Activated CD4-positive, alpha-beta T cell treated with anti-CD3 and anti-CD28 coated beads, Interleukin-2, amount 10 ng/mL, durations not matched to agents 24 days and 14 days (primary cell): ENCODE measurements around the gene MPHOSPH9. TPM values are rescaled to one million over a fixed set of nuclear protein-coding genes. Genes with fewer than 3 reads are reported as not detected.
A peak's percentile ranks its signal among the peaks of the same experiment; 100 is the strongest.
"Not testable (repeated sequence)": the region's sequence is repeated elsewhere in the genome, so short reads cannot be mapped to it uniquely, and the experiment has no call there.

Experiments
- DNase-seq: peaks from one replicate; pipeline ENCODE4 v3.0.0; 2022
- H3K27ac Mint-ChIP-seq: one replicate; pipeline ENCODE4 v1.8.0; 2022; ENCODE audit warnings: mild to moderate bottlenecking, mixed read lengths
- H3K27me3 Mint-ChIP-seq: one replicate; pipeline ENCODE4 v1.8.0; 2022; ENCODE audit warnings: mixed read lengths
- H3K36me3 Mint-ChIP-seq: one replicate; pipeline ENCODE4 v1.8.0; 2022; ENCODE audit warnings: low read depth, mild to moderate bottlenecking, mixed read lengths
- H3K4me1 Mint-ChIP-seq: one replicate; pipeline ENCODE4 v1.8.0; 2021; ENCODE audit warnings: mixed read lengths
- H3K4me3 Mint-ChIP-seq: one replicate; pipeline ENCODE4 v1.8.0; 2022; ENCODE audit warnings: mild to moderate bottlenecking, moderate library complexity, mixed read lengths
- H3K9me3 Mint-ChIP-seq: one replicate; pipeline ENCODE4 v1.8.0; 2021; ENCODE audit warnings: mixed read lengths
- intact Hi-C: fragments of 100-400 bp; cut with micrococcal nuclease; formaldehyde crosslinking; loops from one replicate; pipeline ENCODE4 v1.15.1; 2023
- total RNA-seq: library from RNA; stranded (reverse); gene quantifications from 2 replicates; pipeline ENCODE4 v1.2.3, GENCODE V29; 2022

The MPHOSPH9 gene
- total RNA-seq, 1 donor from 2014 or later = 90.3 TPM

DNA sequence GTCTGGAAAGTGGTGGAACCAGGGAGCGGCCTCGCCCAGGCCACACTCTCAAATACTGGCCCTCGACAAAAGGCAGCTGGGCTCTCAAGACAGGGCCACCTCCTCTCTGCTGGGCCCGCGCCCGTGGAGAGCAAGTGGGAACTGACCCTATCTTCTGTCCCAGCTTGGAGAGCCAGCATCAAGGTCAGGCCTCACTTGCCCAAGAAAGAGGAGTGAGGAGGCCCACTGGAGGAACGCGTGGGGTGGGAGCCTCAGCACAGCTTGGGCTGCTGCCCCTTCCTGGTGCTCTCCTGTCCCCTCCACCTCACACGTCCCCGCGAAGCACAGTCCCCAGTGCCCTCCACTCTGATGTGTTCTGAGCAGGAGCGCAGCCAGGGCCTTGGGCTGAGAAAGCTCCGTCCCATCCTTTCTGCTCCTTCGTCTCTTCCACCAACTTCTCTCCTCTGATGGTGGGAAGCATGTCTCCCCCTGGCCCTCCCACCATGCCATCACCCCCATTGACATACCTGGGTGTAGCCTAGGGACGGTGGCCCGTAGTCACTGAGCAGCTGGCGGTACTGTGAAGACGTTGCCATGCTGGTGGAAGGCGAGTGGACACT lies 33.8 kb upstream of the MPHOSPH9 start:
- no peak overlapping the region for H3K4me3 Mint-ChIP-seq
- intact Hi-C loops = no loop called here
- DNase-seq = no peak
- peaks cover 7% of the 10 kb centered on the region for H3K36me3 Mint-ChIP-seq
- H3K9me3 Mint-ChIP-seq = no peaks in the 10 kb centered on the region
- H3K27me3 Mint-ChIP-seq = no peaks in the 10 kb centered on the region
- no peak overlapping the region for H3K27ac Mint-ChIP-seq
- peaks cover 15% of the 10 kb centered on the region for H3K4me1 Mint-ChIP-seq

- intact Hi-C loops = no loop called here
- no peaks in the 10 kb centered on the region for H3K27me3 Mint-ChIP-seq
- no peak overlapping the region for H3K4me3 Mint-ChIP-seq
- H3K9me3 Mint-ChIP-seq = no peaks in the 10 kb centered on the region
- peaks cover 17% of the 10 kb centered on the region for H3K4me1 Mint-ChIP-seq
- no peak for DNase-seq
- H3K27ac Mint-ChIP-seq = no peak overlapping the region
- peaks cover 8% of the 10 kb centered on the region for H3K36me3 Mint-ChIP-seq
Observed at GRCh38 chr12:123265851-123266678, 33.1 kb upstream of the MPHOSPH9 start.

DNA sequence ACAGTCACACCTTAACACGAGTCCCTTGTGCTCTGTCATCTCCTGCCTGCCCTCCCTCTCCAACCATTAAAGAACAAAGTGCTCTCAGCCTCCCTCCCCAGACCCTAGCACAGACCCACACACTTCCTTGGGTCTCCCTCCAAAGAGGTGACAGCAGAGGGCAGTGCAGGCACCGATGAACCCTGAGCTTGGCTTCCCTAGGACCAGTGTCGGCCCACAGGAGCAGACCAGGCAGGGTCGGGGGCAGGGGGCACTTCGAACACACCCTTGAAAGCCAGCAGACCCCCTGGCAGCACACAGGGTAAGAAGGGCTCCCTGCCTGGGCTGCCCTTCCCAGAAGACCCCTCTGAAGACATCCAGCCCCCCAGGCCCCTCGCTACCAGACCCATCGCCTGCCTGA lies 31.7 kb upstream of the MPHOSPH9 start:
- H3K27ac Mint-ChIP-seq = no peak overlapping the region
- intact Hi-C loops = no loop called here
- no peaks in the 10 kb centered on the region for H3K27me3 Mint-ChIP-seq
- DNase-seq = no peak
- no peak overlapping the region for H3K4me3 Mint-ChIP-seq
- H3K36me3 Mint-ChIP-seq = peaks cover 20% of the 10 kb centered on the region
- H3K4me1 Mint-ChIP-seq = peaks cover 11% of the 10 kb centered on the region
- H3K9me3 Mint-ChIP-seq = no peaks in the 10 kb centered on the region

DNA sequence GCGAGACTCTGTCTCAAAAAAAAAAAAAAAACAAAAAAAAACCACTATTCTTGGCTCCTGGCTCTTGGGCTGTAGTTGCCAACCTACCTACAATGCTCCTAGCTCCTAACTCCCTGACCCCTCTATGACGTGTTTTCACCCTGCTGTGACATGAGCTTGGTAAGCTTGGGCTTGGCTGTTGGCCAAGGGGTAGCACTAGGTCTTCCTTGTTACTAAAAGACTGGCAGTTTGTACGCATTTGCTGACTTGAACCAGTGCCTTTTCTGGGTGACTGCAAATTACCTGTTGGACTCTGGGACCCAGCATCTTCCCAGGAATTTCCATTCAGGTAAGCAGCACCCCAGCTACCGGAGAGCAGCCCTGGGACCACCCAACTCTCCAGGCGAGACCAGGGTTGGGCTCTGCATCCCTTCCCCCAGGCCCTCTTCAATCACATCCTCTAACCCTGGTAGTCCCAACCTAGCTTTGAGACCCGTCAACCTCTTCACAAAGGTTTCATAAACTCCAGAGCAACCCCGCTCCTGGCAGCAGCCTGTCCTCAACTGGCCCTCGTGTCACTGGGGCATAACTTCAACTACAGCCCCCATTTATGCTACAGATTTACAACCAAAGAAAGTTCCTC lies 30.4 kb upstream of the MPHOSPH9 start:
- no peak overlapping the region for H3K4me3 Mint-ChIP-seq
- H3K9me3 Mint-ChIP-seq = no peaks in the 10 kb centered on the region
- DNase-seq = no peak
- intact Hi-C loops = no loop called here
- peaks cover 29% of the 10 kb centered on the region for H3K36me3 Mint-ChIP-seq
- H3K27me3 Mint-ChIP-seq = no peaks in the 10 kb centered on the region
- H3K4me1 Mint-ChIP-seq = peaks cover 9% of the 10 kb centered on the region
- no peak overlapping the region for H3K27ac Mint-ChIP-seq

GRCh38 chr12:123261196-123261595 lies 28.3 kb upstream of the MPHOSPH9 start:
- no peaks in the 10 kb centered on the region for H3K27me3 Mint-ChIP-seq

DNA sequence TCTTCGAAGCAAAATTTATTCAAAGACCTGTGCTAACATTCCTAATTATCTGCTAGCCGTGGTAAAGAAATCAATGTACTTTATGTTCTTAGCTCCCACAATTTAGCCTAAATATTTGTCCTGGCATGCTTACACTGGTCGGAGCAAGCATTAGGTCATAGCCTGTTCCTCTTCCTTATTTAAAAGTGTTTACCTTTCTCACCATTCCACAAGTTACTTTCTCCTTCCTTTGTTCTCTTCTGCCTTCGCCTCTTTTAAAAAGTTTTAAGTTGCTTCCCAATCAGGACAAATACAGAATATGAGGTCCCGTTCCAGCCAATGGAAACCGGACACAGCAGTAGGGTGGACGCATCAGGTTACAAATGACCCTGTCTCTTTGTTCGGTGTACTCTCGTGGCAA lies 27.1 kb upstream of the MPHOSPH9 start:
- Mint-ChIP-seq H3K4me1 (peaks cover 9% of the 10 kb centered on the region), H3K9me3 (no peaks in the 10 kb centered on the region), H3K27ac (no peak overlapping the region), H3K4me3 (no peak overlapping the region), H3K27me3 (no peaks in the 10 kb centered on the region), H3K36me3 (peaks cover 46% of the 10 kb centered on the region)
- no peak for DNase-seq
- intact Hi-C loops = no loop called here

More at GRCh38 chr12:123261196-123261595, 28.3 kb upstream of the MPHOSPH9 start:
- Mint-ChIP-seq H3K27ac (no peak overlapping the region), H3K4me3 (no peak overlapping the region), H3K36me3 (peaks cover 41% of the 10 kb centered on the region), H3K4me1 (peaks cover 9% of the 10 kb centered on the region), H3K9me3 (no peaks in the 10 kb centered on the region)
- intact Hi-C loops = no loop called here
- DNase-seq = no peak

DNA sequence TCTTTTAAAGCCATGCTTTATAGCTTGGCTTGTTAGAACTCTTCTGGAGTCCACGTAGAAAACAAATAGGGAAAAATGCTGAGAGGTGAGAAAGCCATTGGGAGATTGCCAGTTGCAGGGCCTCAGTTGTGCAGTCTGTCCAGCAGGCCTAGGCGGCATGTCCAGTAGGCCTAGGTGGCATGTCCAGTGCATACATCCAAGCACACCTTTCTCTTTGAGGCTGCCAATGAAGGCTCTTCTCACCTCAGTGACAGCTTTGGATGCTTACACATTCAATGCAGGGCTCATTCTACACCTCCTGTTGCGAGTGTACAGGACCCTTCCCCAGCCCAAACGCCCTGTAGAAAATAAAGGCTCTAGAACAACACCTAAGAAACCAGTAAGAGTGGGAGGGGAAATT lies 25.7 kb upstream of the MPHOSPH9 start:
- no peak for DNase-seq
- Mint-ChIP-seq H3K27me3 (no peaks in the 10 kb centered on the region), H3K36me3 (peaks cover 54% of the 10 kb centered on the region), H3K27ac (no peak overlapping the region), H3K4me3 (no peak overlapping the region), H3K4me1 (peaks cover 13% of the 10 kb centered on the region), H3K9me3 (no peaks in the 10 kb centered on the region)
- intact Hi-C loops = no loop called here

DNA sequence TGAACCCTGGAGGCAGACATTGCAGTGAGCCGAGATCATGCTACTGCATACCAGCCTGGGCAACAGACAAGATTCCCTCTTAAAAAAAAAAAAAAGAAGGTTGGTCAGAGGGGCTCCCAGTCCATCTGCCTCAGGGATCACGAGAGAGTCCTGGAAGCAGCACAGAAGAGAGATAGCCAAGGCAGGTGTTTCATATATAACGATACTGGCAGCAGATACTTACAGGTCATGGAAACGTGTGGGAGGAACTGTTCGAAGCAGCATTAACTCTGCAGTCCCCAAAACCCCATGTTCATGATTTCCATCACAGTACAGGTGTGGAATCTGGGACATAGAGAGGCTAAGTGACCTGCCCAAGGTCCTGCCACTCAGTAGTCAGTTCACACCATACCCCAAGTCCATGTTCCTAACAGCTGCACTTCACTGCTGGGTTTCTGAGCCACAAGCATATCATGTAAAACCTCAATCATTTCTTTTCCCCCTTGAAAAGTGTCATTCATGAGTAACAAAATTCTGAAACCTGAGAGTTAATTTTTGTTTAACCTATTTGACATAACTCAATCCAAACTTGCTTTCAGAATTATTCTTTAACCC lies 22.0 kb upstream of the MPHOSPH9 start:
- Mint-ChIP-seq H3K36me3 (peaks cover 51% of the 10 kb centered on the region), H3K27me3 (no peaks in the 10 kb centered on the region), H3K27ac (peak overlapping the region; percentile 20), H3K4me3 (no peak overlapping the region), H3K9me3 (no peaks in the 10 kb centered on the region), H3K4me1 (peaks cover 23% of the 10 kb centered on the region)
- DNase-seq = no peak
- intact Hi-C loops = no loop called here

GRCh38 chr12:123253641-123254459 lies 20.9 kb upstream of the MPHOSPH9 start:
- no peaks in the 10 kb centered on the region for H3K9me3 Mint-ChIP-seq
- no peak overlapping the region for H3K4me3 Mint-ChIP-seq
- no peak overlapping the region for H3K27ac Mint-ChIP-seq
- no peak for DNase-seq
- H3K27me3 Mint-ChIP-seq = no peaks in the 10 kb centered on the region
- H3K36me3 Mint-ChIP-seq = peaks cover 48% of the 10 kb centered on the region
- intact Hi-C loops = no loop called here
- H3K4me1 Mint-ChIP-seq = peaks cover 23% of the 10 kb centered on the region

- H3K27ac Mint-ChIP-seq, H3K4me3 Mint-ChIP-seq, DNase-seq, H3K27me3 Mint-ChIP-seq, intact Hi-C loops, H3K9me3 Mint-ChIP-seq: not testable (repeated sequence)
- H3K36me3 Mint-ChIP-seq = peaks cover 51% of the 10 kb centered on the region
- peaks cover 29% of the 10 kb centered on the region for H3K4me1 Mint-ChIP-seq
Observed at GRCh38 chr12:123252365-123252764, 19.4 kb upstream of the MPHOSPH9 start.

- no peak for DNase-seq
- Mint-ChIP-seq H3K4me1 (peaks cover 35% of the 10 kb centered on the region), H3K27ac (peak overlapping the region; percentile 39), H3K9me3 (no peaks in the 10 kb centered on the region), H3K27me3 (no peaks in the 10 kb centered on the region), H3K4me3 (no peak overlapping the region), H3K36me3 (peaks cover 46% of the 10 kb centered on the region)
- intact Hi-C loops = no loop called here
Observed at GRCh38 chr12:123251403-123252076, 18.6 kb upstream of the MPHOSPH9 start.

DNA sequence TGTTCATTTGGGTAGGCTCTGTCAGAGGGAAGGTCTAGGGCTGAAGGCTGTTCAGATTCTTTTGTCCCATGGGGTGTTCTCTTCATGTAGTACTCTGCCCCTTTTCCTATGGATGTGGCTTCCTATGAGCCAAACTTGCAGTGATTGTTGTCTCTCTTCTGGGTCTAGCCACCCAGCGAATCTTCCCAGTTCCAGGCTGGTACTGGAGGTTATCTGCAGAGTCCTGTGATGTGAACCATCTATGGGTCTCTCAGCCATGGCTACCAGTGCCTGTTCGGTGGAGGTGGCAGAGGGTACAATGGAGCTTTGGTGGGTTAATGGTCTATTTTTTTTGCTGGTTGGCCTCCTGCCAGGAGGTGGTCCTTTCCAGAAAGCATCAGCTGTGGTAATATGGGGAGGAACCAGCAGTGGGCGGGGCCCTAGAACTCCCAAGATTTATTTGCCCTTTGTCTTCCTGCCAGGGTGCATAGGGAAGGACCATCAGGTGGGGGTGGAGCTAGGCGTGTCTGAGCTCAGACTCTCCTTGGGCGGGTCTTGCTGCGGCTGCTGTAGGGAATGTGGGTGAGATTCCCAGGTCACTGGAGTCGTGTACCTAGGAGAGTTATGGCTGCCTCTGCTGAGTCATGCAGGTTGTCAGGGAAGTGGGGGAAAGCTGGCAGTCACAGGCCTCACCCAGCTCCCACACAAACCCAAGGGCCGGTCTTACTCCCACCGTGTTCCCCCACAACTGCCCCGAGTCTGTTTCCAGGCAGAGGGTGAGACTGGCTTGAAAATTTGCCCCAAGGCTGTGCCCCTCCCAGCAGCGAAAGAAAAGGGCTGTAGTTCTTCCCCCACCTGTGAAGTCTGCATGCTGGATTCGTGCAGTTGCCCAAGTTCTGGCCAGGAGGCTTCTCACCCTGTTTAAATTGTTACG lies 17.8 kb upstream of the MPHOSPH9 start:
- peaks cover 45% of the 10 kb centered on the region for H3K36me3 Mint-ChIP-seq
- H3K4me3 Mint-ChIP-seq = no peak overlapping the region
- H3K27me3 Mint-ChIP-seq = no peaks in the 10 kb centered on the region
- DNase-seq = no peak
- H3K9me3 Mint-ChIP-seq = no peaks in the 10 kb centered on the region
- intact Hi-C loops = no loop called here
- H3K27ac Mint-ChIP-seq = peak overlapping the region; percentile 39
- H3K4me1 Mint-ChIP-seq = peaks cover 39% of the 10 kb centered on the region
